ENCODE measurements around the gene ANTXR2.

The ANTXR2 gene

DNA sequence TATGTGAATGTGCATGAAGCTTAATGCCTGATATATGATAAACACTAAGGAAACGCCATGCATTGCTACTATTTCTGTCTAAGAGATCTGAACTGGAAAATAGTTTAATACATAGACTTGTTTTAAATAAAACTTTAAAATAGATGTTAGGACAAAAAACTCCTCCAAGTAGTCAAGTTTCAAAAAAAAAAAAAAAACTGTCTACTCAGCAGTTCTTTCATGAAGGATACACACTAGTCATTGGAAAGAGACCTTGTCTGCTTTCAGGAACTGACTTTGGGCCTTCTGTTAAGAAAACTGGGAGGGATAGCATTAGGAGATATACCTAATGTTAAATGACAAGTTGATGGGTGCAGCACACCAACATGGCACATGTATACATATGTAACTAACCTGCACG, 138.4 kb downstream of the ANTXR2 start:
- in situ Hi-C loops (cut with HindIII; ENCODE audit: low pct_ligation_motif_present, low sequenced_read_pairs) = no loop called here
- Histone ChIP-seq H3K4me3 (ENCODE audit: low read depth, low read length) (no peak overlapping the region), H3K27me3 (replicated peaks) (no peaks in the 10 kb centered on the region), H3K36me3 (replicated peaks) (no peaks in the 10 kb centered on the region), H3K27ac (no peak overlapping the region)
- TF ChIP-seq, protein P1, sequence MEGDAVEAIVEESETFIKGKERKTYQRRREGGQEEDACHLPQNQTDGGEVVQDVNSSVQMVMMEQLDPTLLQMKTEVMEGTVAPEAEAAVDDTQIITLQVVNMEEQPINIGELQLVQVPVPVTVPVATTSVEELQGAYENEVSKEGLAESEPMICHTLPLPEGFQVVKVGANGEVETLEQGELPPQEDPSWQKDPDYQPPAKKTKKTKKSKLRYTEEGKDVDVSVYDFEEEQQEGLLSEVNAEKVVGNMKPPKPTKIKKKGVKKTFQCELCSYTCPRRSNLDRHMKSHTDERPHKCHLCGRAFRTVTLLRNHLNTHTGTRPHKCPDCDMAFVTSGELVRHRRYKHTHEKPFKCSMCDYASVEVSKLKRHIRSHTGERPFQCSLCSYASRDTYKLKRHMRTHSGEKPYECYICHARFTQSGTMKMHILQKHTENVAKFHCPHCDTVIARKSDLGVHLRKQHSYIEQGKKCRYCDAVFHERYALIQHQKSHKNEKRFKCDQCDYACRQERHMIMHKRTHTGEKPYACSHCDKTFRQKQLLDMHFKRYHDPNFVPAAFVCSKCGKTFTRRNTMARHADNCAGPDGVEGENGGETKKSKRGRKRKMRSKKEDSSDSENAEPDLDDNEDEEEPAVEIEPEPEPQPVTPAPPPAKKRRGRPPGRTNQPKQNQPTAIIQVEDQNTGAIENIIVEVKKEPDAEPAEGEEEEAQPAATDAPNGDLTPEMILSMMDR (IDR thresholded peaks at IDR 0.05; ENCODE audit: low read depth, low read length, missing control alignments) = no peak
- no peak for DNase-seq

DNA sequence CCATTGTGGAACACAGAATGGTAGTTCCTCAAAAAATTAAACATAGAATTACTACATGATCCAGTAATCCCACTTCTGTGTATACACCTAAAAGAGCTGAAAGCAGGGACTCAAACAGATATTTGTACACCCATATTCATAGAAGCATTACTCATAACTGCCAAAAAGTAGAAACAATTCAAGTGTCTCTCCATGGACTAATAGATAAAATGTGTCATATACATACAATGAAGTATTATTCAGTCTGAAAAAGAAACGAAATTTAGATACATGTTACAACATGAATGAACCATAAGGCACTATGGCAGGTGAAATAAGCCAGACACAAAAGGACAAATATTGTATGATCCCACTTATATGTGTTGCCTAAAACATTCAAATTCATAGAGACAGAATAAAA, 145.1 kb downstream of the ANTXR2 start:
- Histone ChIP-seq H3K27ac (no peak overlapping the region), H3K36me3 (replicated peaks) (no peaks in the 10 kb centered on the region), H3K27me3 (replicated peaks) (no peaks in the 10 kb centered on the region), H3K4me3 (ENCODE audit: low read depth, low read length) (no peak overlapping the region)
- TF ChIP-seq, protein P1 (IDR thresholded peaks at IDR 0.05; ENCODE audit: low read depth, low read length, missing control alignments) = no peak
- no peak for DNase-seq
- in situ Hi-C loops (cut with HindIII; ENCODE audit: low pct_ligation_motif_present, low sequenced_read_pairs) = no loop called here

DNA sequence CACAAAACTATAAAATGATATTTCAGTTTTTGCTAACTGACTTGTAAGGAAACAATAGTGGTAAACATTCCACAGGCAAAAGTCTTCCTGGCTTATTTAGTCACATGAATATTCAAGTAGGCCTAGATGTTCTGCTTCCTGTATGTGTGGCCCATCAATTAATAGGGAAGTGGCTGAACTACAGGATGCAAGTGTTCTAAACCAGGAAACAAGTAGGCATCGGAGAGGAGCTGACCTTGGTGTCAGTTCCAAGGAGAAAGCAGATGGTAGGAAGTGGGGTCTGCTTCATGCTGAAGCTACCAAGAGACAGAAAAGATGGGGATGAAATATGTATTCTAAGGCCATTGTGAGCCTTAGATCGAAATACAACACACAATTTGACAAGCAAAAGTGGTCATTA, 149.7 kb downstream of the ANTXR2 start:
- DNase-seq = no peak
- no peak overlapping the region for H3K27ac ChIP-seq
- no peak overlapping the region for H3K4me3 ChIP-seq (ENCODE audit: low read depth, low read length)
- no peaks in the 10 kb centered on the region for H3K27me3 ChIP-seq (replicated peaks)
- in situ Hi-C loops (cut with HindIII; ENCODE audit: low pct_ligation_motif_present, low sequenced_read_pairs) = no loop called here
- TF ChIP-seq, protein P1 (IDR thresholded peaks at IDR 0.05; ENCODE audit: low read depth, low read length, missing control alignments) = no peak
- H3K36me3 ChIP-seq (replicated peaks) = peaks cover 2% of the 10 kb centered on the region

DNA sequence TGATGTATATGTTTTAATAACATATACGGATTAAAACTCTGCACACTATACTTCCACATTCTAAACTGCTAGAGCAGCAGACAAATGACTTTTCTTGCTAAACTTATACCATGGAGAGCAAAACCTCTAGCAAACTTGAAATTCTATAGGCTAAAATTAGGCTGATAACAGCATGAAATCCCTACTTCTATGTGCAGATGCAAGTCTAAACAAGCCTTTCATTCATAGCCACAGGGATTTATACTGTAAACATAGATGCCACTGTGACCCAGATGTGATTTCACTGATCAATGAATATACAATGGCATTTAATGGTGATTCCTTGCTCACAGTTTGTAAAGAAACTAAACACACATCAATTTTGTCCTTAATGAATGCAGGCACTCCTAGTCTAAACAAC, 151.0 kb downstream of the ANTXR2 start:
- in situ Hi-C loops (cut with HindIII; ENCODE audit: low pct_ligation_motif_present, low sequenced_read_pairs) = no loop called here
- H3K27me3 ChIP-seq (replicated peaks) = no peaks in the 10 kb centered on the region
- TF ChIP-seq, protein P1 (IDR thresholded peaks at IDR 0.05; ENCODE audit: low read depth, low read length, missing control alignments) = no peak
- no peak overlapping the region for H3K4me3 ChIP-seq (ENCODE audit: low read depth, low read length)
- peaks cover 2% of the 10 kb centered on the region for H3K36me3 ChIP-seq (replicated peaks)
- no peak for DNase-seq
- H3K27ac ChIP-seq = no peak overlapping the region

DNA sequence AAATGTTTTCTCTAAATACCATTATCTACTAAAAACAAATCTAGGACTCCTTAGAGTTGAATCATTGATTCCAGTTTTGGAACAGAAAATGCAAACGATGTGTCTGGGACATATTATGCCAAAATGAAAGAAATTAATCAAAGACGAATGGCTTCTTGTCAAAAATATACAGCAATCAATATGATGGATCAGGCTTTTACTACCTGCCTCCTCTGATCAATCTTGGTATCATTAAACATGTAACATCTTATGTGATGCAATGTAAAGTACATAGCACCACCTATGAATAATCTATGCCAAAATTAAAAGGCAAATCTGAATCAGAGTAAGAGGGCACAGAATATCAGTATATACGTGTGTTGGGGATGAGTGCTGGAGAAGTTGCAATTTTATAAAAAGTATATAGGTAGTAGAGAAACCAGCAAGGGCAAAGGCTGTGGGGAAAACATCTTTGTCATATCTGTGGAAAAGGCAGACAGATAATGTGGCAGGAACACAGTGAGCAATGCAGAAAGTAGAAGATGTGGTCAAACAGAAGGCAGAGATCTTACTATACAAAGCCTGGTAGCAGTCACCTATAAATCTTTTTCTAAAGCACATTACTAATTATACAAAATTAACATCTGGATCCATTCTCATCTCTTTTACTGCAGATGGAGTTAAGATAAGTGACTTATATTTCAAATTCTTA, 152.7 kb downstream of the ANTXR2 start:
- H3K4me3 ChIP-seq (ENCODE audit: low read depth, low read length) = no peak overlapping the region
- in situ Hi-C loops (cut with HindIII; ENCODE audit: low pct_ligation_motif_present, low sequenced_read_pairs) = no loop called here
- H3K27ac ChIP-seq = no peak overlapping the region
- no peaks in the 10 kb centered on the region for H3K27me3 ChIP-seq (replicated peaks)
- TF ChIP-seq, protein P1 (IDR thresholded peaks at IDR 0.05; ENCODE audit: low read depth, low read length, missing control alignments) = no peak
- DNase-seq = no peak
- H3K36me3 ChIP-seq (replicated peaks) = peaks cover 2% of the 10 kb centered on the region

DNA sequence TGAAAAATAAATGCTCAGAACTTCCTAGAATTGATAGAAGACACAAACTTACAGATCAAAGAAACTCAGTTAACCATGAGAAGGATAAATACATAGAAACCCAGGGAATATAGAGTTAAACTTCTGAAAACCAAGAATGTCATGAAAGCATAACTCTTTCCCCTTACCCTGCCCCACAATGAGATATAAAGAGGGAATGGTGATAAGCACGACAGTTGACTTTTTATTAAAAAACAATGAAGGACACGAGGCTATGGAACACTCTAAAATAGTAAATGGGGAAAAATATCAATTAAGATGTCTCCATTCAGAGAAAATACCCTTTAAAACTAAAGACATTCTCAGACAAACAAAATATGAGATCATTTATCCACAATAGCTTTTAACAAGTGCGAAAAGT, 154.7 kb downstream of the ANTXR2 start:
- in situ Hi-C loops (cut with HindIII; ENCODE audit: low pct_ligation_motif_present, low sequenced_read_pairs) = no loop called here
- no peak overlapping the region for H3K4me3 ChIP-seq (ENCODE audit: low read depth, low read length)
- TF ChIP-seq, protein P1 (IDR thresholded peaks at IDR 0.05; ENCODE audit: low read depth, low read length, missing control alignments) = no peak
- H3K27ac ChIP-seq = no peak overlapping the region
- no peaks in the 10 kb centered on the region for H3K27me3 ChIP-seq (replicated peaks)
- no peak for DNase-seq
- H3K36me3 ChIP-seq (replicated peaks) = peaks cover 2% of the 10 kb centered on the region
